Kidney epithelial cell (primary cell): ENCODE data around the gene REN. TPM values are rescaled to one million over a fixed set of nuclear protein-coding genes. Genes with fewer than 3 reads are reported as not detected.

Source experiments
- DNase-seq: peaks from one replicate; pipeline ENCODE4 v3.0.0-alpha.2; 2010; ENCODE audit warnings: low read depth
- H3K27me3 ChIP-seq: 2 replicates; pipeline ENCODE4 v1.6.0; 2011; ENCODE audit warnings: low read length; ENCODE audit not compliant: control insufficient read depth, insufficient read depth
- H3K36me3 ChIP-seq: 2 replicates; pipeline ENCODE4 v1.5.1; 2011; ENCODE audit warnings: low read length; ENCODE audit not compliant: control insufficient read depth, insufficient read depth
- H3K4me3 ChIP-seq: 2 replicates; pipeline ENCODE4 v1.5.1; 2011; ENCODE audit warnings: low read depth, mild to moderate bottlenecking, control low read depth, low read length
- total RNA-seq: library from RNA; depleted of rRNA; stranded (reverse); fragments of >200 nt; gene quantifications from 2 replicates; pipeline ENCODE4 v1.2.3, GENCODE V29; 2015
- TF ChIP-seq, protein P1 (sequence below): IDR thresholded peaks from 2 replicates; pipeline ENCODE4 v1.5.1; 2011; ENCODE audit warnings: mild to moderate bottlenecking, moderate library complexity, low read length, control low read depth, inconsistent platforms; ENCODE audit not compliant: insufficient read depth, poor library complexity, severe bottlenecking

The REN gene
- total RNA-seq, 1 donor from 2014 or later = 5.2 TPM

DNA sequence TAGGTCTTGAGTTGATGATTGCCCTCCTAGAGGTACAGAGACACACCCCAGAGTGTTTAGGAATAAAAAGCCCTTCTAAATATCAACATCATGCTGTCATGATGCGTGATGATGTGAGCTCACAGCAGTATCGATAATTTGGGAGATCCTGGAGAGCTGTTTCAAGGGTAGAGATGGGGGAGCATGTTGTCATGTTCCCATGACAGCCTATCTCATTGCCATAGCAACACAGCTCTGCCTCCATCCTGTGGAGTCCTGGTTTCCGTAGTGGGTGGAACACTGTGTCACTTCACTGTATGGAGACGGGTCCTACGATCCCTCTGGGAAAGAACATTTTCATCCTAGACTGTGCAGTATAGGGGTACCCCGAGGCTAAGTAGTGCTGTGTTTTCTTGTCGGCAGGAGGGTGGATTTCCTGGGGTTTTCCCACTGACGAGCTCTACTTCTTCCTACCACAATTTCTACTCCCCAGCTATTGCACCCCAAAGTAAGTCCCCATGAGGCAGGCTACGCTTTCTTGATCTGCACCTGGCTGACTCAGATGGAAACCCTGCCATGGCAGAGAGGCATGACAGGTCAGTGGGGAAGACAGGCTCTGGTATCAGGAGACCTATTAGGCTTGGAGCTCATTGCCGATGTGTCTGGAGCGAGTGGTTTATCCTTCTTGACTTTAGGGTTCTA is 23.0 kb upstream of the REN start:
- no peak overlapping the region for H3K4me3 ChIP-seq
- H3K27me3 ChIP-seq = no peaks in the 10 kb centered on the region
- TF ChIP-seq, protein P1, sequence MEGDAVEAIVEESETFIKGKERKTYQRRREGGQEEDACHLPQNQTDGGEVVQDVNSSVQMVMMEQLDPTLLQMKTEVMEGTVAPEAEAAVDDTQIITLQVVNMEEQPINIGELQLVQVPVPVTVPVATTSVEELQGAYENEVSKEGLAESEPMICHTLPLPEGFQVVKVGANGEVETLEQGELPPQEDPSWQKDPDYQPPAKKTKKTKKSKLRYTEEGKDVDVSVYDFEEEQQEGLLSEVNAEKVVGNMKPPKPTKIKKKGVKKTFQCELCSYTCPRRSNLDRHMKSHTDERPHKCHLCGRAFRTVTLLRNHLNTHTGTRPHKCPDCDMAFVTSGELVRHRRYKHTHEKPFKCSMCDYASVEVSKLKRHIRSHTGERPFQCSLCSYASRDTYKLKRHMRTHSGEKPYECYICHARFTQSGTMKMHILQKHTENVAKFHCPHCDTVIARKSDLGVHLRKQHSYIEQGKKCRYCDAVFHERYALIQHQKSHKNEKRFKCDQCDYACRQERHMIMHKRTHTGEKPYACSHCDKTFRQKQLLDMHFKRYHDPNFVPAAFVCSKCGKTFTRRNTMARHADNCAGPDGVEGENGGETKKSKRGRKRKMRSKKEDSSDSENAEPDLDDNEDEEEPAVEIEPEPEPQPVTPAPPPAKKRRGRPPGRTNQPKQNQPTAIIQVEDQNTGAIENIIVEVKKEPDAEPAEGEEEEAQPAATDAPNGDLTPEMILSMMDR = no peak
- no peaks in the 10 kb centered on the region for H3K36me3 ChIP-seq
- DNase-seq = no peak

DNA sequence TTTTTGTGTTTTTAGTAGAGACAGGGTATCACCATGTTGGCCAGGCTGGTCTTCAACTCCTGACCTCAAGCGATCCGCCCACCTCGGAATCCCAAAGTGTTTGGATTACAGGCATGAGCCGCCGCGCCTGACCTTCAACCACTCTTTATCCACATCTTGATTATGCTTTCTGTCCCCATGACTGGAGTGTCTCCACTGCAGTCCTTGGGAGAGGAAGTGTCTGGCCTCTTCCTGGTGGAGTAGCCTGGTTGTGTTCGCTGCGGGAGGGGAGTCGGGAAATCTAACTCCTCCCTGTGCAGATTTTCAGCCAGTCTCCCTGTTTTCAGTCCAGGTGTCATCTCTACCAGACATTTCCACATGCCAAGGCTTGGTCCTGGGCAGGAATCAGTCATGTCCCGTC is 20.5 kb upstream of the REN start:
- DNase-seq = no peak
- no peak overlapping the region for H3K4me3 ChIP-seq
- TF ChIP-seq, protein P1 = no peak
- no peaks in the 10 kb centered on the region for H3K27me3 ChIP-seq
- no peaks in the 10 kb centered on the region for H3K36me3 ChIP-seq

DNA sequence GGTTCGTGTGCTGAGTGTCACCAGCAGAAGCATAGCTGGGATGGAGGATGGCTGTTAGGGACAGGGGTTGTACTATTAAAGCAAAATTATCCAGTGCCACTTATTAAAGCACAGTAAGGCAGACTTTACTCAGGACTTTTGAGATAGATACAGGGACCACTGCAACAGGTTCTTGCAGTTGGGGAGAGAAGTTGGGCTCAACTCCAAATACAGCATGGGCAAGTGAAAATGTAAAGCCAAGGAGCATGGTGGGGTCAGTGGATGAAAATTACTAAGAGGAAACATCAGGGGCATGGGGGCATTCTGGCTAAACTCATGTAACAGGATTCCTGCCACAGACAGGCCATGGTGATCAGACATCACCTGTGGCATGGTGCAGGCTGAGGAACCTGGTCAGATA is 15.0 kb upstream of the REN start:
- no peaks in the 10 kb centered on the region for H3K36me3 ChIP-seq
- no peak overlapping the region for H3K4me3 ChIP-seq
- no peak for DNase-seq
- no peaks in the 10 kb centered on the region for H3K27me3 ChIP-seq
- TF ChIP-seq, protein P1 = no peak

DNA sequence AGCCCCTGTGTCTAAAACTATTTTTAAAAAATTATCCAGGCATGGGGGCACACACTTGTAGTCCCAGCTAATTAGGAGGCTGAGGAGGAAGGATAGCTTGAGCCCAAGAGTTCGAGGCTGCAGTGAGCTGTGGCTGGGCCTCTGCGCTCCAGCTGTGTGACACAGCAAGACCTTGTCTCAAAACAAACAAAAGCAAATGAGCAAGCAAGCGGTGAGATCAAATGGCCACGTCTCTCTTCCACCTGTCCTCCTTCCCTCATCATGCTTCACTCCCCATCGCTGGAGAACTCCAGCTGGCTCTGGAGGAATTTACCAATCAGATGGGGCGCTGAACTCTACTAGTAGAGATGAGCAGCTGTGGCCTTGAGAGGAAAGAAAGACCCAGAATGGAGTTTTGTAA is 14.0 kb upstream of the REN start:
- no peak overlapping the region for H3K4me3 ChIP-seq
- no peaks in the 10 kb centered on the region for H3K36me3 ChIP-seq
- no peaks in the 10 kb centered on the region for H3K27me3 ChIP-seq
- DNase-seq = no peak
- TF ChIP-seq, protein P1 = no peak

DNA sequence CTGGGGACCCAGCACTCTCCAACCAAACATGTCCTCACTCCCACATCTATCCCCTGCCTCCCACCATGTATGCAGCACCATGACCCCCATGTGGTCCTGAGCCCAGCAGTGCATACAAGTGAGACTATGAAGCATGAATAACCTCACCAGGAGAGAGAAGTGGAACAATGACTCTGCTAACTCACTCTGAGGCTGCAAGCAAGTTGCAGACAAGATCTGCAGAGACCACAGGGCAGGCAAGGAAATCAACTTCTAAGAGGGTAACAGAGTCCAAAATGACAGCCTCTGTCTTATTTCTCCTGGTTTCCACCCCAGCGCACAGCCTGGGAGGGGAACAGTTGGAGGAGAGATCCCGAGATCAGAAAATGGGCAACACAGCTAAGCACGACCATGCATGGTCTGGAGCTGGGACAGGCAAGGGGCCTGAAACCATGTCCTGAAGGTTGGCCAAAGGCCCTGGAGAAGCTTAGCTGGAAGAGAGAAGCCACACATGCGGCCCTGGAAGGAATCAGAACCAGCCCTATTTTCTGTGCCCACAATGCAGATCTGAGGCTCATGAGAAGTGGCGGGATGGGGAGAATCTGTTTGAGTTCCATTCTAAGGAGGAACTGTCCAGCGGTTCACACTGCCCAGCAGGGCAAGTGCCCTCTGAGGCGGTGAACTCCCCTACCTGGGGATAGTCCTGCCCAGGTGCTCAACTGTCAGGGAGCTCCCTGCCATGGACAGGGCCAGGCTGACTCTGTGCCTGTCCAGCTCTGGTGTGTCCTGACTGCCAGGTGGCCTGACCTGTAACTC is 12.5 kb upstream of the REN start:
- Histone ChIP-seq H3K36me3 (no peaks in the 10 kb centered on the region), H3K4me3 (no peak overlapping the region), H3K27me3 (no peaks in the 10 kb centered on the region)
- no peak for DNase-seq
- TF ChIP-seq, protein P1 = no peak
